HG03342 (cell line): ENCODE data around the gene MITD1.
A peak's percentile ranks its signal among the peaks of the same experiment; 100 is the strongest.
"Not testable (repeated sequence)": the region's sequence is repeated elsewhere in the genome, so short reads cannot be mapped to it uniquely, and the experiment has no call there.

Experiments used
- ATAC-seq: cut with Tn5 transposase; IDR thresholded peaks from one replicate; pipeline ENCODE4 v1.9.1; 2021; ENCODE audit warnings: mild to moderate bottlenecking, moderate library complexity; ENCODE audit not compliant: unreplicated experiment

MITD1 gene

DNA sequence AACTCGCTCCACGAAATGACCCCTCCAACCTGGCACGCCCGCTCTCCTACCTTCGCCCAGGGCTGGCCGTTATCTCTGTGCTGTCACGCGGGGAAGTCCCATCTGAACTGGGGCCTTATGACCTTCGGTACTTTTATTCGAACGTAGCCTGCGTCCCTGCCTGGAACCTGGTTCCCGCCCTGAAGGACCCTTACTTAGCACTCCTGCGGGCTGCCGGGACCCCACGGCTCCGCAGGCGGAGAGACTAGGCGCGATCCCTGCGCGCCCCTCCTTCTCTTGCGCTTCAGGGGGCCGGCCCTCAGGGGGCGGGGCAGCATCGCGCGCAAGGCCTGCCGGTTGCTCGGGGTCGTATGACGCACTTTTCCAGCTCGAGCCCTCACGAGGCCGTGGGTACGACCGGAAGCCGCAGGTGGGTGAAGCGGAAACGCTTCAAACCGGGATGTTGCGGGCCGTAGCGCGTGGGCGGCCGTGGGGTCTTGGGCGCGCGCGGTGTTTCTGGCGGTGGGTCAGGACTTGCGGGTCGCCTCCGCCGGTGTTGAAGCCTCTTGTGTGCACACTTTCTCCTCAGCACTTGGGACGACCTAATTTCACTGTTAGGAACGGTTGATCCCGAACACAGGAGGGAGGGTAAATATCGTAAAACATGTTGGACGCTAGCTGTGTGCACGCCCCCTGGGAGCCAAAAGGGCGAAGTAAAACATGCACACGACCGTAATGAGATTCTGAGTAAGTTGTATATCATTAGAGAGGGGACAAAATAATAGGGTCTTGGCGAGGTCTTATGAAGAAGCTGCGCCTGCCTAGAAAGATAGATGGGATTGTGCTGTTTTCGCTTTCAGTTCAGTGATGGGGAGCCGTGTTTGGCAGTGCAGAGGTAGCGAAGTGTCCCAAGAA, 26.0 kb downstream of the MITD1 start, which contains the start of the genes LIPT1 and TSGA10:
Gene LIPT1 (plus strand): TSS at position 325 of the 894 bp plus-strand sequence. CDS start 6,991 bp downstream, outside the sequence.
Gene TSGA10 (minus strand): TSS at position 300 of the 894 bp plus-strand sequence. CDS start 45,503 bp downstream, outside the sequence.
- ATAC-seq, result peak; percentile 96

DNA sequence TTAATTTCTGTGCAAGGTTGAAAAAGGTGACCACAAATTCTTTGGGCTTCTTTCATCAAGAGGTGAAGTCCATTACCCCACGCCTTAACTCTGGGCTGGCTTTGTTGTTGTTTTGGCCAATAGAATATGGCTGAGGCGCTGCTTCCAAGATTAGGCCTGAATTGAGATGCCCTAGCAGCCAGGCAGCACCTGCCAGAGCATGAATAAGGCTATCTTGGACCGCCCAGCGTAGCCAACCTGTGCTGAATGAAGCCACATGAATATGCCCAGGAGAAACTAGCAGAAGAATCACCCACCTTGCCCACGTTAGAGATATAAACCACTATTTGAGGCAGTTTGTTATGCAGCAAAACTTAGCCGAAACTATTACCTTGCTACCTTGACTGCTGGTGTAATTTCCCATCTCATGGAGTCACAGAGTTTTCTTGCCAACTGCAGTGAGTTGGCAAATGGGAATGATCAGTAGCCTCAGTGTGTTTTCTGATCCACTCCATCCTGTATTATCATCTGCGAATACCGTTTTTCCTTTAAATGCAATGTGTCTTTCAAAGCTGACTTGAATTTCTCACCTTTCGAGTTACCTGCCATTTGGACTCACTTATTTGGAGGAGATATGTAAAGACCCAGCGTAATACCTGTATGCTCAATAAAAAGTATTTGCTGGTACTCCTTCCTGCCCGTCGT, 26.8 kb downstream of the MITD1 start:
- no peak for ATAC-seq

DNA sequence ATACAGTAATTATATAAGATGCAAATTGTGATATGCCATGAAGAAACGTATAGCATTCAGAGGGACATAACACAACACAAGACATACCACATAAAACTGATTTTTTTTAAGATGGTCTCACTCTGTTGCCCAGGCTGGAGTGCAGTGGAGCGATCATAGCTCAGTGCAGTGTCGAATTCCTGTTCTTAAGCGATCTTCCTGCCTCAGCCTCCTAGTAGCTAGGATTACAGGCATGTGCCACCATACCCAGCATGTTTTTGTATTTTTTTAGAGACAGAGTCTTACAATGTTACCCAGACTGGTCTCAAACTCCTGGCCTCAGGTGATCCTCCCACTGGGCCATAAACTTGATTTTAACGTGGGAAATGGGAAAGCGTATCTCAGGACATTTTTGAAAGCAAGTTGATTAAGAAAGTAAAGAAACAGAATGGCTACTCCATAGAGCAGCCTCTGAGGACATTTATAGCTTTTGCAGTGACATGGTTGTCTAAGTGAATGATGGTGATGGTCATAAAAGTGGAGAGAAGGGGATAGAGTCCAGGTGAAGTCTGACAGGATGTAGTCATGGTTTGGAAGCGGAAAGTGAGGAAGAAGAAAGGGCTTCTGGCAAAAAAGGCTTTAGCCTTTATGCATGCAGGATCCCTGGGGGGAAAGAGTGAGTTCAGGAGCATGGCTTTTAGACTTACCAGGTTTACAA, 28.5 kb downstream of the MITD1 start:
- no peak for ATAC-seq

DNA sequence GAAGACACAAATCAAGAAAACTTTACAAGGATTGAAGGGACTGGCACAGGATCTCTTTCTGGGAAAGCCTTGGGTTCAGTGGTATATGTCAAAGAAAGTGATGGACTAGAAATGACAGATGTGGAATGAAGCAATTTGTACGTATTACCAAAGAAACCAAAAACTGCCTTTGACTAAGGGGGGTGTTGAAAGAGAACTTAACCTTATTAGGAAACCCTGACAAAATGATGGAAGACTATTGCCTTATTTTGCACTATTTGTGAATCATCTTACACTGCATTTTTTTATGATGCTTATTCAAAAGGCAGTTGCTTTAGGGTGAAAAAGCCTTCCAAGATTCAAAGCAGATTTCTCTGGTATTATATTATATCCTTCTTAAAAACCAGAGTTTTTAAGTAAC, 30.2 kb downstream of the MITD1 start:
- ATAC-seq, result no peak

DNA sequence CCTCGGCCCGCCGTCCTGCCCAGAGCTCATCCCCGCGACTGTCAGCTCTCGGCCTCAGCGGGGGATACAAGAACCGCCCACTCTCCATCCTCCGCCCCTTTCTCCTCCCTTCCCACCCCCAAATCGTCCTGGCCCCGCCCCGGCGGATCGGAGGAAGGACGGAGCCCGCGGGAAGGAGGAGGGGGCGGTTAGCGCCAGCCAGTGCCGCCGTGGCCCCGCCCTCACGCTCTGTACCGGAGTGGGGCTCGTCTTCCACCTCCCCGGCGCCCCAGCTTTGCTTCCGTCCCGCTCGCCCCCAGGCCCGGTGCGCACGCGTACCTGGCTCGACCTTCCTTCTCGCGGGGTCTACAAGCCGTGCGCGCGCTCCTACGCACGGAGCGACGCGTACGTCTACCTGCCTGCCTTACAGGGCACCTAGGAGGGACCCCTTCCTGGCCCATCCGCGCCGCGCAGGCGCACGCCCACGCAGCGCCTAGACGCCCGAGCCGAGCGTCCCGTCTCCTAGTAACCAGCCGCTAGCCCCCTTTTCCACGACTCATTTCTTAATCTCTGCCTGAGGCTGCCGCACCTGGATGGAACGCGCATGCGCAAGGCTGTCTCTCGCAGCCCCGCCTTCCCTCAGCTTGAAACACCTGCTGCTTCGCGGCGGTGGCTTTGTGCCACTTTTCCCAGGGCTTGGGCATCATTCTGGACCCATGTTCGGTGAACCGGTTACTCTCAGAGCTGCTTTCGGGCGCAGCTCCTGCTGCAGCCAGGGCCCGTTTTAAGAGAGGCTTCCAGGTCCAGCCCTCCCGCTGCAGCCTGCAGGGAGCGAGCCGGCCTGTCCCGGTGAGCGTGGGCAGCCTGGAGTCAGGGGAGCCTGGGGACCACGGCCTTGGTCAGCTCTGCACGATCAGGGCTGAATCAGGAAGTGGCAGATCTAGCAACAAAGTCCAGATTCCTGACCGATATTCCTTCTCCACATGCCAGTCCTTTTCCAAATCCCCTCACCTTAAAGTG, 39.4 kb downstream of the MITD1 start, which contains the start of gene C2orf15:
Gene C2orf15 (plus strand): TSS at position 598 of the 999 bp plus-strand sequence. CDS start 8,852 bp downstream, outside the sequence.
- peak; percentile 86 for ATAC-seq

DNA sequence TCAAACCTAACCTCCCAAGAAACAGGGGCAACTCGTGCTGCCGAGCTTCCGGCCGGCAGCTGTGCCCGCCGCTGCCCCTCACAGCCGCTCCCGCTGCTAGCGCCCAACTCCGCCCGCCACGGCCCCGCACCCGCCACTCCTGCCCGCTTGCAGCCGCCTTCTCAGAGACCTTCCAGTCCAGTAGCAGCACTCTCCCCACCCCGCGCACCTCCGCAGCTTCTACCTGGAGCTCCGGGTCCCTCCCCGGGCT, 40.1 kb downstream of the MITD1 start:
- ATAC-seq, result peak; percentile 26

DNA sequence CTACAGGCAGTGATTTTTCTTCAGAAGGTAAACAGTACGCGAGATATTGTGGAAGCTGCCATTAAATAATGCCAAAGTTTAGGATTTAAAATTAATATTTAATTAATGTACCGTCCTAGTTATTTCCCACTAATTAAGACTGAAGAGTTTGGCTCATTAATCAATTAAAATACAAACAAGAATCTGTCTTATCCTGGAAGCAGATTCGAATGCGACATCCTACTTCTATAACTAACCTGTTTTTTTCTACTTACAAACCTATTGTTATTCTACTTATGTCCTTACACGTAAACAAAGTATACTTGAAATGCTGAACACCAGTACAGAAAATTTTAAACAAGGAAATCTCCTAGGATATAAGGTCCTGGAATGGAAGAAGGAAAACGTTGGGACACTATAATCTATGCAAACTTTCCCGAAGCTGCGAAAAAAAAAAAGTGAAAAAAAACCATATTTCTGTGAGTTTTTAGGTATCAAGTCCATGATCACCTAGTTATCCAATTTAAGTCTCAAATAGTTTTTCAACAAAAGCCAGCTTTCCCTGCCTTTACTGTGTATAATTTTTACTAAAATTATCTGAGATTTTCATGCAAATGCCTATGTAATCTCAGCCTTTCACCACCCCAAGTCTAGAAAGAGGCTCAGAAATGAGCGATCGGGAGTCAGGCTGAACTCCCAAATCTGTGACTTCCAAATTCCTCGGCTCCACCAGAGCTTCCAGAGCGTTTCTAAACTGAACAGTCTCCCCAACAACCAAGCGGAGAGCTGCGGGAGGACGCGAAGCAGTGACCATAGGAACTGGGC, 40.6 kb downstream of the MITD1 start:
- ATAC-seq, result peak; percentile 1

DNA sequence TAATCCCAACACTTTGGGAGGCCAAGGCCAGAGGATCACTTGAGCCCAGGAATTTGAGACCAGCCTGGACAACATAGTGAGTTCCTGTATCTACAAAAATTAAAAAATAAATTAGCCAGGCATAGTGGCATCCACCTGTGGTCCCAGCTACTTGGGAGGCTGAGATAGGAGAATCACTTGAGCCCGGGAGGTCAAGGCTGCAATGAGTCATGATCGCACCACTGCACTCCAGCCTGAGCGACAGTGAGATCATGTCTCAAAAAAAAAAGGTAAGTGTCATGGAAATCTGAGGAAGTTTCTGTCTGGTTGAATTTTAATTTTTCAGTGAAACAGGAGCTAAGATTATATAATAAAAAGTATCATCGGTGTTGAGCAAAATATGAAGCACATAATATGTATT, 41.9 kb downstream of the MITD1 start:
- no peak for ATAC-seq

DNA sequence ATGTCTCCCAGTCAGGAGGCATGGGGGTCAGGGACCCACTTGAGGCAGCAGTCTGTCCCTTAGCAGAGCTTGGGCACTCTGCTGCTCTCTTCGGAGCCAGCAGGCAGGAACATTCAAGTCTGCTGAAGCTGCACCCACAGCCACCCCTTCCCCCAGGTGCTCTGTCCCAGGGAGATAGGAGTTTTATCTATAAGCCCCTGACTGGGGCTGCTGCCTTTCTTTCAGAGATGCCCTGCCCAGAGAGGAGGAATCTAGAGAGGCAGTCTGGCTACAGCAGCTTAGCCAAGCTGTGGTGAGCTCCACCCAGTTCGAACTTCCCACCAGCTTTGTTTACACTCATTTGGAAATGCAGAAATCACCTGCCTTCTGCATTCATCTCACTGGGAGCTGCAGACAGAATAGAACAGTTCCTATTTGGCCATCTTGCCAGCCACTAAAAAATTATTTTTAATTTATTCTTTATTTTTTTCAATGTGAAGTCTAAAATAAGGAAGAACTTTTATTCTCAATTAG, 45.8 kb downstream of the MITD1 start:
- ATAC-seq, result not testable (repeated sequence)

DNA sequence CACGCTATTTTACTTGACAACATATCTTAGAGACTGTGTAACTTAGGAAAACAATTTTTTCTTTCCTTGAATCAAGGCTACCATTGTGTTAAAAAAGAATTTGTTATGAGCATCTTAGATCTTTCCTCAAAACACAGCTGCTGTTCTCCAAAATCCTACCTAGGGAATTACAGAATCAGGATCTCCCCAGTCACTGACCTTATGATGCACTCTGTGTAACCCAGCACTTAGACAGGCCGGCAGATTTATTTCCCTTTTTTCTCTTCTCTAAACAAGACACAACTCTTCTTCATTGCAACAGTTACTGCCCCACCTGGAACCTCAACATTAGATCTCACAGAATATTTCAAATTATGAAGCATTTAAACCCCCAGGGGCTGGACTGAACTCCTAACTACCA, 52.9 kb downstream of the MITD1 start:
- no peak for ATAC-seq
